MM.1S (cell line): ENCODE results near the gene FAM9C.

ENCODE experiments used
- EZH2phosphoT487 ChIP-seq: fragments of 300-600 bp; sonication (generic); IDR thresholded peaks from 2 replicates; pipeline ENCODE4 v1.6.1; 2018; ENCODE audit warnings: antibody characterized with exemption, low read length
- TF ChIP-seq, protein P1 (sequence below): fragments of 300-600 bp; sonication (generic); IDR thresholded peaks from 2 replicates; pipeline ENCODE4 v1.5.1; 2016; ENCODE audit warnings: antibody characterized with exemption, low read length, mixed read lengths

DNA sequence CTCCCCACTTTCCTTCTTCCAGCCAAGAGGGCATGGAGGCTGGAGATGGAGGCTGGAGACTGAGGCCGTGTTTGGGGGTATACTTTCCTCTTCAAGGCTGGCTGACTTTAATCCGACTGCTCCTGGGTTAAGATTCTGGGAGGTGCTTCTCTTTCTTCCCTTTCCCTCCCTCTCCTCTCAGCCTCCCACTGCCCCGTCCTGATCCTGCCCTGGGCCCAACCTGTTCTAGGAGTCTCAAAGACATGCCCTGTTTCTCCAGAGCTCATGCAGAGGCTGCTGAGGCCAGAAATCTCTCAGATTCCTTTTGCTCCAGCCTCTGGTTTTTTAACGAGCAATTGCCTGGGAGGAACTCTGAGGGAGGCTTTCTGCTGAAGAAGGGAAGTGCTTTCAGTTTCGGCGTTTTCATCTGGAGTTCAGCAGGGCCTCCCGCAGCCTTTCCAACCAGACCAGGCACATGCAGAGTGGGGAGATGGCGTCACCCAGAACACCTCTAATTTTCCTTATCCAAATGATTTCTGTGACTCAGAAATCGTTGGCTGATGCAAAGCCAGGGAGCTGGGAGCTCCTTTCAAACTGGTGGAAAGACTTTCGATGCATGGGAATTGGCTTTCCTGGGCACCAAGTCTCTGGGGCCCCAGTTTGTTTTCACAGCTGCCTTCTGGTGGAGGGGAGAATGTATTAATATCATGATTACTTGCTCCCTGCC is 34.5 kb upstream of the FAM9C start:
- TF ChIP-seq, protein P1, sequence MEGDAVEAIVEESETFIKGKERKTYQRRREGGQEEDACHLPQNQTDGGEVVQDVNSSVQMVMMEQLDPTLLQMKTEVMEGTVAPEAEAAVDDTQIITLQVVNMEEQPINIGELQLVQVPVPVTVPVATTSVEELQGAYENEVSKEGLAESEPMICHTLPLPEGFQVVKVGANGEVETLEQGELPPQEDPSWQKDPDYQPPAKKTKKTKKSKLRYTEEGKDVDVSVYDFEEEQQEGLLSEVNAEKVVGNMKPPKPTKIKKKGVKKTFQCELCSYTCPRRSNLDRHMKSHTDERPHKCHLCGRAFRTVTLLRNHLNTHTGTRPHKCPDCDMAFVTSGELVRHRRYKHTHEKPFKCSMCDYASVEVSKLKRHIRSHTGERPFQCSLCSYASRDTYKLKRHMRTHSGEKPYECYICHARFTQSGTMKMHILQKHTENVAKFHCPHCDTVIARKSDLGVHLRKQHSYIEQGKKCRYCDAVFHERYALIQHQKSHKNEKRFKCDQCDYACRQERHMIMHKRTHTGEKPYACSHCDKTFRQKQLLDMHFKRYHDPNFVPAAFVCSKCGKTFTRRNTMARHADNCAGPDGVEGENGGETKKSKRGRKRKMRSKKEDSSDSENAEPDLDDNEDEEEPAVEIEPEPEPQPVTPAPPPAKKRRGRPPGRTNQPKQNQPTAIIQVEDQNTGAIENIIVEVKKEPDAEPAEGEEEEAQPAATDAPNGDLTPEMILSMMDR: no peak
- TF ChIP-seq EZH2phosphoT487: no peak
